NCI-H1417 treated with DMSO at 0.1 percent for 48 hours (cell line): Measurements from ENCODE around the gene STXBP5.
"Not testable (repeated sequence)": the region's sequence is repeated elsewhere in the genome, so short reads cannot be mapped to it uniquely, and the experiment has no call there.

Source experiments
- DNase-seq: peaks from one replicate; lab custom pipeline; 2025; lab: John Stamatoyannopoulos, UW

STXBP5 gene

DNA sequence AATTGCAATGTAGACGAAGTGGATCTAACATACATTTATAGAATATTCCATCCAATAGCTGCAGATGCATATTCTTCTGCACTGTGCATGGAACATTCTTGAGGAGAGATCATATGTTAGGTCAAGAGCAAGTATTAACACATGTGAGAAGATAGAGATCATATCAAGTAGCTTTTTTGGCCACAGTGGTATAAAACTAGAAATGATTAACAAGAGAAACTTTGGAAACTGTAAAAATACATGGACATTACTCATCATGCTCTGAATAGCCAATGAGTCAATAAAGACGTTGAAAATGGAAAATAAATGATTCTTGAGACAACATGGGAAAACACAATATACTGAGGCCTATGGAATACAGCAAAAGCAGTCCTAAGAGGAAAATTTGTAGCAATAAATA, 94.2 kb downstream of the STXBP5 start:
- no peak for DNase-seq

- no peak for DNase-seq
Measured at GRCh38 chr6:147299035-147299434, 94.8 kb downstream of the STXBP5 start.

GRCh38 chr6:147301070-147301469, 96.9 kb downstream of the STXBP5 start:
- no peak for DNase-seq

DNA sequence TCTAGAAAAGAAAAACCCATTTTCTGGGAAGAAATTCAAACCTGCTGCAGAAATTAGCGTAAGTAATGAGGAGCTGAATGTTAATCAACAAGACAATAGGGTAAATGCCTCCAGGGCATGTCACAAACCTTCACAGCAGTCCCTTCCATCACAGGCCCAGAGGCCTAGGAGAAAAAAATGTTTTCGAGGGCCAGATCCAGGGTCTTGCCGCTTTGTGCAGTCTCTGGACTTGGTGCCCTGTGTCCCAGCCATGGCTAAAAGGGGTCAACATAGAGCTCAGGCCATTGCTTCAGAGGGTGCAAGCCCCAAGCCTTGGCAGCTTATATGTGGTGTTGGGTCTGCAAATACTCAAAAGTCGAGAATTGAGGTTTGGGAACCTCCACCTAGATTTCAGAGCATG, 99.8 kb downstream of the STXBP5 start:
- no peak for DNase-seq

- no peak for DNase-seq
Measured at GRCh38 chr6:147310521-147310920, 106.3 kb downstream of the STXBP5 start.

GRCh38 chr6:147311218-147311617, 107.0 kb downstream of the STXBP5 start:
- DNase-seq, result no peak

DNA sequence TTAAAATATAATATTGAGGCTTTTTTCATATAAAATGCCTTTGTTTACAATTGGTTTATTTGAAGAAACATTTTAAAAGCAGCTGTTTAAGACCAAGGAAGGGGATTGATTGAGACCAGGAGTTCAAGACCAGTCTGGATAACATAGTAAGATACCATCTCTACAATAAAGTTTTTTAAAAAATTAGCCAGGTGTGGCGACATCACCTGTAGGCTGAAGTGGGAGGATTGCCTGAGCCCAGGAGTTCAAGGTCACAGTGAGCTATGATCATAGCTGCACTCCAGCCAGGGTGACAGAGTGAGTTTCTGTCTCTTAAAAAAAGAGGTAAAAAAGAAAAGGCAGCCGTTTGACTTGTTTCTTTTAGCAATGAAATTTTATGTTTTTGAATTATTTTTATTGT, 117.0 kb downstream of the STXBP5 start:
- DNase-seq, result no peak

- no peak for DNase-seq
Measured at GRCh38 chr6:147322299-147323162, 118.3 kb downstream of the STXBP5 start.

GRCh38 chr6:147325557-147325956, 121.3 kb downstream of the STXBP5 start:
- no peak for DNase-seq

GRCh38 chr6:147331401-147331800, 127.2 kb downstream of the STXBP5 start:
- DNase-seq, result no peak

DNA sequence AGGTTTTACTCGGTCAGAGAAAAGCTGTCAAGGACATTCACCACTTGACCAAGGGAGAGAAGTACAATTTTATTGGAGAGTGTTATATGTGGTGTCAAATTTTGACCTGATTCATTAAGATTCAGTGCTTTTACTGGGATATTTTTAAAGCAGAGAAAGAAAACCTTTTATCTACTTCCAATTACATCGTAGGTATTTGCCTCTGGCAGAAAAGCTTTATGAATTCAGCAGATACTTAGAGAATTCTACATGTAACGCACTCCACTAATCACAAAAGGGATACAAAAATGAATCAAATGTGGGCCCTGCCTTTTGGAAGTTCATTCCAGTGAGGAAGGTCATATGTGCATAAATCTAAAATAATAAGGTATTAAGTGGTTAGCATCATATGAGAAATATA, 133.7 kb downstream of the STXBP5 start:
- no peak for DNase-seq

GRCh38 chr6:147341486-147341885, 137.3 kb downstream of the STXBP5 start:
- DNase-seq, result no peak

GRCh38 chr6:147345902-147346301, 141.7 kb downstream of the STXBP5 start:
- DNase-seq, result no peak

- DNase-seq, result no peak
Measured at GRCh38 chr6:147347179-147347881, 143.1 kb downstream of the STXBP5 start.

DNA sequence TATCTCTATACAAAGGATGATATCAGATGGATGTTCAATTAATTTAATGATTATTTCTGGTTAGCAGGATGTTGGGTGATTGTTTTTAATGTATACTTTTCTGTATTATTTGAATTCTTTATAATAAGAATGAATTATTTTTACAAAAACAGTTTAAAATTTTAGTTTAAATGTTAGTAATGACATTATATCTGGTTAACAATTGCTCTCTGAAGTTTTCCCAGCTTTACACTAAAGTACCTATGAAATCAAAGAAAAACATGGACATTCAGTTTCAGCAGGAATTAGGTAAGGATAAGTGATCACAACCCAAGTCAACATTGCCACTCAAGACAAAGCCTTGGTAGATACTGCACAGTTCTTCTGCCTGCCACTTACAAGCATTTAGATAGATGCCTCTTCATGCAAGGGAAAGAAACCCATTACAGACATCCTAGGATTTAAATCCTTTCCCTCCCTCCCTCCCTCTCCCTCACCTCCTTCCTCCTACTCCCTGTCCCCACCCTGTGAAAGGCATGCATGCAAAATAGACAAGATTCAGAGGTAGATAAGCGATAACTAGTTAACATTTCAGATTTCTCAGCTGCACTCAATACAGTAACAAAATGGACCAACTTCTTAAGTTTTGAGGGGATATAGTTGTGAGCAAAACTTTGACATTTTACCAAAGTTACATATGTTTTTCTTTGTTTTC, 143.8 kb downstream of the STXBP5 start:
- DNase-seq, result no peak

GRCh38 chr6:147361311-147361981, 157.2 kb downstream of the STXBP5 start:
- DNase-seq, result no peak

DNA sequence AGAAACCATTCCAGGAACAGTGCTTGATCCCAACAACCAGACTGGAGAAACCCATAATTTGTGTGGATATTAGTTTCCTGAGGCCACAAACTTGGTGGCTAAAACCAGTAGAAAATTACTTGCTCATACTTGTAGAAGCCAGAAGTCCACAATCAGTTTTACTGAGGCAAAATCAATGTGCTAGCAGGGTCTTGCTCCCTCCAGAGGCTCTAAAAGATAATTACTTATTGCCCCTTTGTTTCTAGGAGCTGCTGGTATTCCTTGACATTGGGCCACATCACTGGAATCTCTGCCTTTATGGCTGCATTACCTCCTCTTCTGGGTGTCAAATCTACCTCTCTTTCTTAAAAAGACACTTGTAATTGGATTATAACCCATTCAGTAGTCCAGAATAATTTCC, 162.1 kb downstream of the STXBP5 start:
- DNase-seq, result no peak

- DNase-seq, result no peak
Measured at GRCh38 chr6:147371325-147371724, 167.1 kb downstream of the STXBP5 start.

GRCh38 chr6:147372806-147373205, 168.6 kb downstream of the STXBP5 start:
- no peak for DNase-seq

- DNase-seq, result no peak
Measured at GRCh38 chr6:147378819-147379218, 174.6 kb downstream of the STXBP5 start.

DNA sequence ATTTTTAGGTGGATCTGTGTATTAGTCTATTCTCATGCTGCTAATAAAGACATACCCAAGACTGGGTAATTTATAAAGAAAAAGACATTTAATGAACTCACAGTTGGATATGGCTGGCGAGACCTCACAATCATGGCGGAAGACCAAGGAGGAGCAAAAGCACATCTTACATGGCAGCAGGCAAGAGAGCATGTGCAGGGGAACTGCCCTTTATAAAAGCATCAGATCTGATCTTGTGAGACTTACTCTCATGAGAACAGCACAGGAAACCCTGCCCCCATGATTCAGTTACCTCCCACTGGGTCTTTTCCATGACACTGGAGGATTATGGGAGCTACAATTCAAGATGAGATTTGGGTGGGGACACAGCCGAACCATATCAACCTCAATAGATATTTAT, 176.6 kb downstream of the STXBP5 start:
- not testable (repeated sequence) for DNase-seq

GRCh38 chr6:147381712-147382111, 177.5 kb downstream of the STXBP5 start:
- DNase-seq, result no peak
